ENCODE measurements around the gene PAX3. TPM values are rescaled to one million over a fixed set of nuclear protein-coding genes. Genes with fewer than 3 reads are reported as not detected.
A peak's percentile ranks its signal among the peaks of the same experiment; 100 is the strongest.

Gene PAX3
- total RNA-seq, result under 1 TPM in 1 of 9 donors, not detected in 8; 0.42 TPM
- polyA plus RNA-seq, result not detected
- long read RNA-seq, donor 1, result 0 reads
- long read RNA-seq, donor 2, result 0 reads
- long read RNA-seq, donor 3, result 0 reads

GRCh38 chr2:222298311-222299150 is at the start of gene PAX3:
Gene PAX3, minus strand, starts transcription at chr2:222298998. Its CDS starts 383 bp downstream, at chr2:222298615.
- Histone ChIP-seq H3K4me3 (peak within 1 kb of the TSS in 8 of 12 donors; percentile 2 to 33 (median 20)), H3K27ac (no peak within 1 kb of the TSS), H3K27me3 (peaks cover 85 to 100% (median 99%) of the 10 kb centered on the region in 9 donors), H3K9me3 (no peaks in the 10 kb centered on the region), H3K4me1 (peaks cover 0 to 67% (median 15%) of the 10 kb centered on the region in 12 donors), H3K36me3 (no peaks in the 10 kb centered on the region)
- DNase-seq (peak in 1 of 5 donors; percentile 25), ATAC-seq (peak in 2 of 4 donors; percentile 25 to 40)
- TF ChIP-seq CTCF (IDR thresholded peaks at IDR 0.05), result no peak
- no peak for TF ChIP-seq POLR2A (IDR thresholded peaks at IDR 0.05)
- intact Hi-C loops (cut with DNase I), result no loop called here
- WGBS, 4 donors, result 2 to 3% (median 2%) methylated on average over 38 to 63 of the region's 63 CpGs

- Histone ChIP-seq H3K9me3 (peaks cover 0 to 6% (median 0%) of the 10 kb centered on the region in 12 donors), H3K36me3 (no peaks in the 10 kb centered on the region), H3K4me1 (no peaks in the 10 kb centered on the region), H3K27me3 (no peaks in the 10 kb centered on the region), H3K27ac (no peak overlapping the region), H3K4me3 (no peak overlapping the region)
- intact Hi-C loops (cut with DNase I), result no loop called here
- 82 to 92% (median 89%) methylated on average over 1 of the region's 1 CpG for WGBS, 4 donors
- no peak for ATAC-seq
- DNase-seq, result no peak
- TF ChIP-seq POLR2A (IDR thresholded peaks at IDR 0.05) (no peak), CTCF (IDR thresholded peaks at IDR 0.05) (no peak)
These were observed 42.5 kb upstream of the PAX3 start for GRCh38 chr2:222341331-222341730.

- H3K9me3 ChIP-seq, result peaks cover 0 to 27% (median 11%) of the 10 kb centered on the region in 12 donors
- WGBS, 4 donors, result 93 to 98% (median 95%) methylated on average over 1 of the region's 1 CpG
- H3K36me3 ChIP-seq, result no peaks in the 10 kb centered on the region
- no peak for DNase-seq
- no peak overlapping the region for H3K4me3 ChIP-seq
- H3K4me1 ChIP-seq, result no peaks in the 10 kb centered on the region
- intact Hi-C loops (cut with DNase I), result no loop called here
- no peak overlapping the region for H3K27ac ChIP-seq
- ATAC-seq, result no peak
- TF ChIP-seq CTCF (IDR thresholded peaks at IDR 0.05) (no peak), POLR2A (IDR thresholded peaks at IDR 0.05) (no peak)
- H3K27me3 ChIP-seq, result no peaks in the 10 kb centered on the region
These were observed 39.6 kb upstream of the PAX3 start for GRCh38 chr2:222338374-222338773.

GRCh38 chr2:222336931-222337330 is 38.1 kb upstream of the PAX3 start:
- no peak for DNase-seq
- Histone ChIP-seq H3K27ac (no peak overlapping the region), H3K4me1 (no peaks in the 10 kb centered on the region), H3K27me3 (no peaks in the 10 kb centered on the region), H3K9me3 (peaks cover 0 to 27% (median 11%) of the 10 kb centered on the region in 12 donors), H3K36me3 (no peaks in the 10 kb centered on the region), H3K4me3 (no peak overlapping the region)
- ATAC-seq, result no peak
- intact Hi-C loops (cut with DNase I), result no loop called here
- no peak for TF ChIP-seq POLR2A (IDR thresholded peaks at IDR 0.05)
- TF ChIP-seq CTCF (IDR thresholded peaks at IDR 0.05), result no peak

Measured in heart left ventricle (tissue), 16 donors.